ENCODE measurements around the gene PDPK1. TPM values are rescaled to one million over a fixed set of nuclear protein-coding genes. Genes with fewer than 3 reads are reported as not detected.

The PDPK1 gene
- total RNA-seq, 4 donors from 2014 or later = 31.6 to 49.8 (median 47.8) TPM

- peaks cover 57% of the 10 kb centered on the region for H3K36me3 ChIP-seq
Measured at GRCh38 chr16:2585651-2586081, 47.8 kb downstream of the PDPK1 start.

GRCh38 chr16:2586241-2586640, 48.4 kb downstream of the PDPK1 start:
- WGBS = 86% methylated on average over 12 of the region's 12 CpGs
- no peak for DNase-seq (ENCODE audit: low spot score in 2 of 2)
- no peaks in the 10 kb centered on the region for H3K9me3 ChIP-seq

More at GRCh38 chr16:2585651-2586081, 47.8 kb downstream of the PDPK1 start:
- peaks cover 4% of the 10 kb centered on the region for H3K4me1 ChIP-seq
- H3K9me3 ChIP-seq = no peaks in the 10 kb centered on the region
- no peak for DNase-seq (ENCODE audit: low spot score in 2 of 2)
- no peak overlapping the region for H3K27ac ChIP-seq
- TF ChIP-seq CTCF (IDR thresholded peaks at IDR 0.05) = no peak
- TF ChIP-seq EP300 (IDR thresholded peaks at IDR 0.05) = no peak
- no peak for TF ChIP-seq POLR2A (IDR thresholded peaks at IDR 0.05)
- TF ChIP-seq POLR2AphosphoS5 (IDR thresholded peaks at IDR 0.05) = no peak
- H3K4me3 ChIP-seq = no peak overlapping the region
- WGBS = 92% methylated on average over 23 of the region's 25 CpGs
- H3K27me3 ChIP-seq = no peaks in the 10 kb centered on the region

GRCh38 chr16:2586901-2587480, 49.2 kb downstream of the PDPK1 start:
- no peaks in the 10 kb centered on the region for H3K27me3 ChIP-seq
- no peak for TF ChIP-seq POLR2AphosphoS5 (IDR thresholded peaks at IDR 0.05)
- TF ChIP-seq CTCF (IDR thresholded peaks at IDR 0.05) = no peak
- no peak for TF ChIP-seq POLR2A (IDR thresholded peaks at IDR 0.05)
- TF ChIP-seq EP300 (IDR thresholded peaks at IDR 0.05) = no peak
- DNase-seq (ENCODE audit: low spot score in 2 of 2) = no peak
- peaks cover 57% of the 10 kb centered on the region for H3K36me3 ChIP-seq
- H3K4me3 ChIP-seq = no peak overlapping the region
- WGBS = 96% methylated on average over 7 of the region's 16 CpGs
- H3K4me1 ChIP-seq = peaks cover 4% of the 10 kb centered on the region
- no peak overlapping the region for H3K27ac ChIP-seq
- H3K9me3 ChIP-seq = no peaks in the 10 kb centered on the region

More at GRCh38 chr16:2586241-2586640, 48.4 kb downstream of the PDPK1 start:
- Histone ChIP-seq H3K27ac (no peak overlapping the region), H3K36me3 (peaks cover 57% of the 10 kb centered on the region), H3K4me3 (no peak overlapping the region), H3K27me3 (no peaks in the 10 kb centered on the region), H3K4me1 (peaks cover 4% of the 10 kb centered on the region)
- TF ChIP-seq CTCF (IDR thresholded peaks at IDR 0.05) (no peak), EP300 (IDR thresholded peaks at IDR 0.05) (no peak), POLR2AphosphoS5 (IDR thresholded peaks at IDR 0.05) (no peak), POLR2A (IDR thresholded peaks at IDR 0.05) (no peak)

- no peak for TF ChIP-seq CTCF (IDR thresholded peaks at IDR 0.05)
- TF ChIP-seq POLR2A (IDR thresholded peaks at IDR 0.05) = no peak
- TF ChIP-seq EP300 (IDR thresholded peaks at IDR 0.05) = no peak
- no peak for TF ChIP-seq POLR2AphosphoS5 (IDR thresholded peaks at IDR 0.05)
- Histone ChIP-seq H3K27ac (no peak overlapping the region), H3K27me3 (no peaks in the 10 kb centered on the region), H3K4me1 (peaks cover 4% of the 10 kb centered on the region), H3K4me3 (no peak overlapping the region), H3K36me3 (peaks cover 57% of the 10 kb centered on the region), H3K9me3 (no peaks in the 10 kb centered on the region)
- 93% methylated on average over 14 of the region's 14 CpGs for WGBS
- DNase-seq (ENCODE audit: low spot score in 2 of 2) = no peak
Measured at GRCh38 chr16:2587891-2588565, 50.2 kb downstream of the PDPK1 start.

GRCh38 chr16:2591476-2592240, 53.8 kb downstream of the PDPK1 start:
- Histone ChIP-seq H3K27ac (no peak overlapping the region), H3K4me1 (no peaks in the 10 kb centered on the region), H3K4me3 (no peak overlapping the region), H3K27me3 (no peaks in the 10 kb centered on the region), H3K9me3 (no peaks in the 10 kb centered on the region), H3K36me3 (peaks cover 54% of the 10 kb centered on the region)
- TF ChIP-seq POLR2A (IDR thresholded peaks at IDR 0.05) (no peak), EP300 (IDR thresholded peaks at IDR 0.05) (no peak), CTCF (IDR thresholded peaks at IDR 0.05) (no peak), POLR2AphosphoS5 (IDR thresholded peaks at IDR 0.05) (no peak)
- 97% methylated on average over 12 of the region's 15 CpGs for WGBS
- DNase-seq (ENCODE audit: low spot score in 2 of 2) = no peak

All from suprapubic skin (tissue), 4 donors.